GM21717 (cell line): ENCODE results near the gene SFXN3.

Experiments used
- ATAC-seq: cut with Tn5 transposase; IDR thresholded peaks from one replicate; pipeline ENCODE4 v1.9.1; 2021; ENCODE audit warnings: mild to moderate bottlenecking, moderate library complexity; ENCODE audit not compliant: unreplicated experiment

The SFXN3 gene

GRCh38 chr10:100999742-101000126 lies 31.3 kb upstream of the SFXN3 start, which contains the start of gene LZTS2:
LZTS2 (plus strand) TSS chr10:100999808; CDS start chr10:101002539, 2,731 bp downstream.
- ATAC-seq, result no peak

GRCh38 chr10:101000127-101000914 lies 30.7 kb upstream of the SFXN3 start:
- ATAC-seq, result no peak

- ATAC-seq, result no peak
These were observed 29.9 kb upstream of the SFXN3 start for GRCh38 chr10:101000915-101001658.

- ATAC-seq, result no peak
These were observed 29.4 kb upstream of the SFXN3 start for GRCh38 chr10:101001659-101002035.

- ATAC-seq, result no peak
These were observed 28.6 kb upstream of the SFXN3 start for GRCh38 chr10:101002456-101002855.

GRCh38 chr10:101003639-101004206 lies 27.3 kb upstream of the SFXN3 start:
- no peak for ATAC-seq

GRCh38 chr10:101005361-101005760 lies 25.7 kb upstream of the SFXN3 start:
- ATAC-seq, result no peak

- no peak for ATAC-seq
These were observed 25.0 kb upstream of the SFXN3 start for GRCh38 chr10:101005869-101006567.

GRCh38 chr10:101006593-101007098 lies 24.4 kb upstream of the SFXN3 start:
- ATAC-seq, result no peak

GRCh38 chr10:101007099-101007711 lies 23.8 kb upstream of the SFXN3 start:
- ATAC-seq, result no peak

GRCh38 chr10:101007915-101008822 lies 22.9 kb upstream of the SFXN3 start:
- ATAC-seq, result no peak

GRCh38 chr10:101008823-101009423 lies 22.1 kb upstream of the SFXN3 start:
- no peak for ATAC-seq

GRCh38 chr10:101010329-101010728 lies 20.7 kb upstream of the SFXN3 start:
- no peak for ATAC-seq

GRCh38 chr10:101011517-101012423 lies 19.3 kb upstream of the SFXN3 start:
- ATAC-seq, result no peak

GRCh38 chr10:101012525-101013364 lies 18.3 kb upstream of the SFXN3 start:
- ATAC-seq, result peak; percentile 55

GRCh38 chr10:101013365-101013825 lies 17.6 kb upstream of the SFXN3 start:
- no peak for ATAC-seq

- peak; percentile 42 for ATAC-seq
These were observed 16.7 kb upstream of the SFXN3 start for GRCh38 chr10:101014230-101014884.
